ENCODE data around the gene MRTFA. TPM values are rescaled to one million over a fixed set of nuclear protein-coding genes. Genes with fewer than 3 reads are reported as not detected.

MRTFA gene
- total and polyA plus RNA-seq, 9 of the 15 experiments (the other 6 are each of a cell fraction or from before 2014, with no cell fraction given), result 0.84 to 21.1 (median 3.7) TPM

DNA sequence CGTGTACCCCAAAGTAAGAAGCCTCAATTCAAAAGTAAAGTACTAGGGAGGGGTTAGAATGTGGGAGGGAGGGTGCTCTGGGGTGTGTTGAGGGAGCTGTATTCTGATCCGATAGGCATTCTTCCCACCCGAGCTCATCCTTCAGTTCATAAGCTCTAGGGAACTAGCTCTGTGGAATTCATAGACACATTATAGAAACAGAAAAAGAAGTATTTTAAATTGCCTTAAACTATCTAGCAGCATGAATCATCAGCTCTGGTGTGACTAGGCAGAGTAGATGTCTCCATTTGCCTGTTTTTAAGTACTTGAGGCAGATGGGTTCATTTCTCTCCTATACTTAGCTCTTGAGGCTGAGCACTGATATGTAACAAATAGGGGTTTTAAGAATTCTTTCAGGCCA is 273.5 kb downstream of the MRTFA start:
- FAIRE-seq, result no peak
- no peak for ATAC-seq
- BruUV-seq (replicated peaks), result no TSS peak
- no peak overlapping the region for H3K27ac ChIP-seq (ENCODE audit: extremely low read depth, low read depth, low read length)
- no peaks in the 10 kb centered on the region for H3K4me1 ChIP-seq (replicated peaks in 1 of 2; ENCODE audit: control insufficient read depth in 2 of 2, insufficient read depth in 2 of 2, low read length in 2 of 2)
- no peaks in the 10 kb centered on the region for H3K27me3 ChIP-seq (ENCODE audit: control insufficient read depth in 2 of 2, insufficient read depth in 2 of 2, low read length in 2 of 2)
- no peak for DNase-seq (ENCODE audit: extremely low read depth in 1 of 4, low spot score in 3 of 4)
- ChIA-PET CTCF (ENCODE audit: low intra/inter-chr PET ratio) (no interaction called here), POLR2A (no interaction called here)
- 93% methylated on average over 3 of the region's 3 CpGs for WGBS (ENCODE audit: insufficient coverage, low coverage, missing lambda C conversion rate)
- no peaks in the 10 kb centered on the region for H3K9me3 ChIP-seq (replicated peaks; ENCODE audit: control insufficient read depth, insufficient read depth, low read depth, low read length)
- H3K4me3 ChIP-seq, result no peak overlapping the region
- H3K9ac ChIP-seq (ENCODE audit: insufficient read depth in 1 of 2, low read depth in 2 of 2, low read length in 2 of 2), result no peak overlapping the region
- H3K9me1 ChIP-seq (ENCODE audit: control insufficient read depth, insufficient read depth, low read length), result no peaks in the 10 kb centered on the region
- intact Hi-C loops (cut with micrococcal nuclease), result no loop called here
- in situ Hi-C loops (cut with MboI), result no loop called here
- TF ChIP-seq TAL1 (IDR thresholded peaks at IDR 0.05), result no peak
- no peak for TF ChIP-seq ZNF232 (CRISPR knock-in tag; IDR thresholded peaks at IDR 0.05)
- TF ChIP-seq CC2D1A (IDR thresholded peaks at IDR 0.05), result no peak
- no peak for TF ChIP-seq ZNF311 (CRISPR knock-in tag; IDR thresholded peaks at IDR 0.05)
- no peak for TF ChIP-seq TFAM (CRISPR knock-in tag; conservative IDR thresholded peaks at IDR 0.05)
- no peak for TF ChIP-seq FOXK1 (CRISPR knock-in tag; IDR thresholded peaks at IDR 0.05; ENCODE audit: borderline replicate concordance)
- H3K36me3 ChIP-seq (ENCODE audit: control insufficient read depth, insufficient read depth, low read length), result peaks cover 99% of the 10 kb centered on the region
- no peaks in the 10 kb centered on the region for H4K20me1 ChIP-seq (replicated peaks; ENCODE audit: control insufficient read depth, insufficient read depth, low read length)
- no peak overlapping the region for H2AFZ ChIP-seq (ENCODE audit: low read depth, low read length)
- no peaks in the 10 kb centered on the region for H3K79me2 ChIP-seq (ENCODE audit: control insufficient read depth, insufficient read depth, low read length)
- no peak overlapping the region for H3K4me2 ChIP-seq (ENCODE audit: insufficient read depth, low read length)

DNA sequence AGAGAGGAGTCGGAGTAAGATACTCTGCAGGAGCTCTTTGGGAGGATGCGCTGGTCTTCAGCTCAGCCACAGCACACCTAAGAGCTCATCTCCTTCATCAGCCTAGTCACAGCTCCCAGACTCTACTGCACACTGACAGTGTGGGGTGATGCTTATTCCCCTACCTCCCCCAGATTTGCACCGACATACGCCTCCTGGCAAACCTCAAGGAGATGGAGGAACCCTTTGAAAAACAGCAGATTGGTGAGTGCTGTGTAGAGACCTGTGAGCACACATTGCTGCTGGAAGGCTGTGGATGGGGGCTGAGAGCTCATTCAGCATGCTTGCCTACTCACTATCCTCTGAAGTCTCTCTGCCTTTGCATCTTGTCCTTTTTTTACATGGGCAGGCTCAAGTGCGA is 275.4 kb downstream of the MRTFA start:
- ChIA-PET POLR2A (interaction anchor here (0.6 to 1.0 kb wide), 2 partner anchors 9 to 34 kb away, joined by 3 to 4 read pairs; partner anchors contain the start of gene SGSM3), CTCF (ENCODE audit: low intra/inter-chr PET ratio) (no interaction called here)
- H3K36me3 ChIP-seq (ENCODE audit: control insufficient read depth, insufficient read depth, low read length), result peaks cover 87% of the 10 kb centered on the region
- ATAC-seq (no peak), DNase-seq (ENCODE audit: extremely low read depth in 1 of 4, low spot score in 3 of 4) (no peak), FAIRE-seq (no peak)
- no peaks in the 10 kb centered on the region for H4K20me1 ChIP-seq (replicated peaks; ENCODE audit: control insufficient read depth, insufficient read depth, low read length)
- H3K4me3 ChIP-seq, result no peak overlapping the region
- no peaks in the 10 kb centered on the region for H3K9me3 ChIP-seq (replicated peaks; ENCODE audit: control insufficient read depth, insufficient read depth, low read depth, low read length)
- no peak overlapping the region for H3K27ac ChIP-seq (ENCODE audit: extremely low read depth, low read depth, low read length)
- no peak overlapping the region for H2AFZ ChIP-seq (ENCODE audit: low read depth, low read length)
- H3K79me2 ChIP-seq (ENCODE audit: control insufficient read depth, insufficient read depth, low read length), result no peaks in the 10 kb centered on the region
- intact Hi-C loops (cut with micrococcal nuclease), result no loop called here
- no peaks in the 10 kb centered on the region for H3K9me1 ChIP-seq (ENCODE audit: control insufficient read depth, insufficient read depth, low read length)
- WGBS (ENCODE audit: insufficient coverage, low coverage, missing lambda C conversion rate), result 100% methylated on average over 2 of the region's 5 CpGs
- in situ Hi-C loops (cut with MboI), result no loop called here
- no peaks in the 10 kb centered on the region for H3K4me1 ChIP-seq (replicated peaks in 1 of 2; ENCODE audit: control insufficient read depth in 2 of 2, insufficient read depth in 2 of 2, low read length in 2 of 2)
- BruUV-seq (replicated peaks), result no TSS peak
- no peak overlapping the region for H3K4me2 ChIP-seq (ENCODE audit: insufficient read depth, low read length)
- H3K9ac ChIP-seq (ENCODE audit: insufficient read depth in 1 of 2, low read depth in 2 of 2, low read length in 2 of 2), result no peak overlapping the region
- no peaks in the 10 kb centered on the region for H3K27me3 ChIP-seq (ENCODE audit: control insufficient read depth in 2 of 2, insufficient read depth in 2 of 2, low read length in 2 of 2)
- TF ChIP-seq CBFA2T2 (conservative IDR thresholded peaks at IDR 0.05), result no peak
- TF ChIP-seq ZNF586 (CRISPR knock-in tag; conservative IDR thresholded peaks at IDR 0.05), result no peak
- TF ChIP-seq AFF1 (IDR thresholded peaks at IDR 0.05; ENCODE audit: low read depth in 1 of 2, partially characterized antibody in 2 of 2), result no peak
- TF ChIP-seq LCOR (CRISPR knock-in tag; IDR thresholded peaks at IDR 0.05), result no peak
- no peak for TF ChIP-seq SAFB (IDR thresholded peaks at IDR 0.05; ENCODE audit: borderline replicate concordance, low read depth, low read length)
- TF ChIP-seq ETV6 (IDR thresholded peaks at IDR 0.05; ENCODE audit: borderline replicate concordance in 1 of 2, low read depth in 2 of 2, low read length in 1 of 2), result no peak
- no peak for TF ChIP-seq ETV6 (CRISPR knock-in tag; IDR thresholded peaks at IDR 0.05; ENCODE audit: borderline replicate concordance)
- no peak for TF ChIP-seq SETDB1 (IDR thresholded peaks at IDR 0.05; ENCODE audit: low read length)
- TF ChIP-seq ZNF165 (CRISPR knock-in tag; IDR thresholded peaks at IDR 0.05; ENCODE audit: borderline replicate concordance), result no peak
- TF ChIP-seq ZNF778 (CRISPR knock-in tag; IDR thresholded peaks at IDR 0.05), result no peak
